Measurements from ENCODE around the gene SOX6. TPM values are rescaled to one million over a fixed set of nuclear protein-coding genes. Genes with fewer than 3 reads are reported as not detected.

SOX6 gene
- total and polyA plus RNA-seq, 2 donors (not counting 3 experiments of a cell fraction or from before 2014, with no cell fraction given), result 0.14 to 3.7 TPM

- no peaks in the 10 kb centered on the region for H3K9me3 ChIP-seq (replicated peaks; ENCODE audit: control insufficient read depth, insufficient read depth, low read length)
- no peak overlapping the region for H3K4me3 ChIP-seq (replicated peaks in 1 of 3; ENCODE audit: insufficient read depth in 1 of 3, low read depth in 1 of 3, low read length in 3 of 3)
- H3K27me3 ChIP-seq (ENCODE audit: control insufficient read depth in 2 of 2, insufficient read depth in 2 of 2, low read length in 2 of 2), result no peaks in the 10 kb centered on the region
- no peak for DNase-seq (ENCODE audit: low read depth, low spot score)
- H3K27ac ChIP-seq (ENCODE audit: insufficient read depth, low read depth, low read length), result no peak overlapping the region
- POLR2A ChIA-PET, result no interaction called here
- no peak overlapping the region for H3K4me2 ChIP-seq (ENCODE audit: insufficient read depth, low read length)
- no peaks in the 10 kb centered on the region for H3K4me1 ChIP-seq (ENCODE audit: control insufficient read depth, extremely low read depth, insufficient read depth, low read length)
- no peak for FAIRE-seq
- H3K9ac ChIP-seq (replicated peaks; ENCODE audit: extremely low read depth, insufficient read depth, low read length), result no peak overlapping the region
- dilution Hi-C loops (cut with MboI; ENCODE audit: extremely low pct_ligation_motif_present, low sequenced_read_pairs) (no loop called here), intact Hi-C loops (cut with micrococcal nuclease) (no loop called here)
- H3K9me1 ChIP-seq (replicated peaks; ENCODE audit: control insufficient read depth, extremely low read depth, insufficient read depth, low read length), result no peaks in the 10 kb centered on the region
- TF ChIP-seq POLR2AphosphoS5 (IDR thresholded peaks at IDR 0.05; ENCODE audit: insufficient read depth, low read depth, low read length) (no peak), MAX (IDR thresholded peaks at IDR 0.05; ENCODE audit: insufficient read depth, insufficient read length) (no peak), FOS (IDR thresholded peaks at IDR 0.05; ENCODE audit: borderline replicate concordance, insufficient read depth, low read length) (no peak), MYC (IDR thresholded peaks at IDR 0.05; ENCODE audit: low read depth, low read length) (no peak), JUN (IDR thresholded peaks at IDR 0.05; ENCODE audit: borderline replicate concordance, insufficient read depth, insufficient read length, low read depth) (no peak), EZH2 (IDR thresholded peaks at IDR 0.05; ENCODE audit: borderline replicate concordance, low read depth, low read length, severe bottlenecking) (no peak), POLR2A (IDR thresholded peaks at IDR 0.05; ENCODE audit: low read depth, low read length) (no peak), GATA2 (IDR thresholded peaks at IDR 0.05; ENCODE audit: insufficient read depth, insufficient read length, low read depth, low read length) (no peak), CTCF (IDR thresholded peaks at IDR 0.05; ENCODE audit: extremely low read depth in 1 of 2, insufficient read depth in 1 of 2, low read depth in 1 of 2, low read length in 2 of 2) (no peak)
- no peaks in the 10 kb centered on the region for H3K79me2 ChIP-seq (ENCODE audit: control insufficient read depth, insufficient read depth, low read length)
- BruUV-seq (replicated peaks), result no TSS peak
- CTCF ChIA-PET, result no interaction called here
- H3K36me3 ChIP-seq (ENCODE audit: control insufficient read depth in 2 of 2, extremely low read depth in 1 of 2, insufficient read depth in 2 of 2, low read length in 2 of 2), result no peaks in the 10 kb centered on the region
- H2AFZ ChIP-seq (ENCODE audit: low read depth, low read length), result no peak overlapping the region
- H4K20me1 ChIP-seq (replicated peaks; ENCODE audit: control insufficient read depth, extremely low read depth, insufficient read depth, low read length), result no peaks in the 10 kb centered on the region
These were observed 2.4 kb upstream of the SOX6 start for GRCh38 chr11:16358726-16359125.
